ENCODE data around the gene SLC36A1.

- TF ChIP-seq CTCF (IDR thresholded peaks at IDR 0.05) (peak; percentile 22 to 65 (median 60)), POLR2A (IDR thresholded peaks at IDR 0.05) (no peak), POLR2AphosphoS5 (IDR thresholded peaks at IDR 0.05) (peak; percentile 72)
Observed at GRCh38 chr5:151463137-151464029, 16.0 kb downstream of the SLC36A1 start.
